Ovary (tissue), 9 donors: ENCODE measurements around the gene NUP93. TPM values are rescaled to one million over a fixed set of nuclear protein-coding genes. Genes with fewer than 3 reads are reported as not detected.

Source experiments
- DNase-seq, 5 donors: peaks; one replicate each; pipeline ENCODE4 v3.0.0-alpha.2; 2019 to 2020
- H3K27ac ChIP-seq, 2 donors: fragments of 200-600 bp; one replicate each; pipeline versions ENCODE4 v1.5.1 to v1.8.0; 2019 to 2022
- H3K27me3 ChIP-seq: fragments of 200-600 bp; one replicate; pipeline ENCODE4 v1.8.0; 2022
- H3K36me3 ChIP-seq: fragments of 200-600 bp; sonication (generic); one replicate; pipeline ENCODE4 v1.5.1; 2019
- H3K4me1 ChIP-seq: one replicate; pipeline ENCODE4 v1.8.1; 2013; ENCODE audit warnings: mild to moderate bottlenecking, moderate library complexity; ENCODE audit not compliant: insufficient read depth
- H3K4me3 ChIP-seq: fragments of 200-600 bp; sonication (generic); one replicate; pipeline ENCODE4 v1.5.1; 2017
- H3K9me3 ChIP-seq, 2 donors: fragments of 200-600 bp in 1 of 2; sonication (generic) in 1 of 2; one replicate each; pipeline versions ENCODE4 v1.5.1 to v1.8.1; 2013 to 2019; ENCODE audit warnings: mild to moderate bottlenecking in 1 of 2, moderate library complexity in 1 of 2
- EP300 ChIP-seq: sonication (generic); formaldehyde crosslinking; IDR thresholded peaks from one replicate; pipeline ENCODE4 v1.6.1; 2017; ENCODE audit warnings: antibody characterized with exemption
- POLR2A ChIP-seq: fragments of 450-650 bp; IDR thresholded peaks from one replicate; pipeline ENCODE4 v1.6.1; 2017; ENCODE audit warnings: antibody characterized with exemption, mild to moderate bottlenecking, moderate library complexity
- WGBS, 3 donors: extraction: QIAGEN DNeasy Blood & Tissue Kit in 1 of 3; methylation state at CpG; one replicate each; pipeline versions ENCODE4 v1.1.5 to v1.1.7; 2013 to 2017; 5-methylcytosine and 5-hydroxymethylcytosine counted together
- intact Hi-C, 4 donors: fragments of 100-400 bp; cut with DNase I; formaldehyde crosslinking; loops; one replicate each; pipeline versions ENCODE4 v1.11.0 to v1.15.1; 2022 to 2023
- polyA plus RNA-seq, 2 donors: library from polyadenylated mRNA; stranded (reverse); fragments of 200-250 nt in 1 of 2; fragments of 350-450 nt in 1 of 2; fragmentation: Illumina TruSeq in 1 of 2; extraction: RNeasy Lipid Tissue Mini Kit (QIAGEN cat#74804) in 1 of 2; gene quantifications; one replicate each; pipeline ENCODE4 v1.2.3, GENCODE V29; 2013 to 2014
- total RNA-seq, 7 donors: library from RNA; depleted of rRNA in 2 of 7; stranded (reverse); fragments of >200 nt in 2 of 7; fragmentation: NEBNext Ultra II Directional in 3 of 7; extraction: Animal tissue kit (Norgen Biotek cat#: 25700) in 3 of 7; gene quantifications; one replicate each; pipeline versions ENCODE4 v1.1.0 to v1.2.4, GENCODE V29; 2016 to 2023
- TF ChIP-seq, protein P1 (sequence below), 3 donors: fragments of 450-650 bp in 2 of 3; fragments of 200-600 bp in 1 of 3; IDR thresholded peaks; one replicate each; pipeline versions ENCODE4 v1.5.1 to v1.8.0; 2016 to 2022; ENCODE audit warnings: antibody characterized with exemption in 3 of 3, mild to moderate bottlenecking in 1 of 3
- donor health status: DM: no; HTN: no; CAD: no; lungs with moderate emphysema.
- donor health status: DM: no; HTN: no; CAD: no.
- donor health status: Bipolar disorder and iron deficiency.
- donor health status: DM: yes; HTN: yes; CAD: no.
- donor health status: DM: no; HTN: no; CAD: no.
- donor health status: DM: yes; HTN: yes; CAD: no.

The NUP93 gene
- total and polyA plus RNA-seq, 9 donors: 24.1 to 53.9 (median 42.7) TPM

GRCh38 chr16:56833243-56833970, 103.5 kb downstream of the NUP93 start:
- Histone ChIP-seq H3K36me3 (no peaks in the 10 kb centered on the region), H3K27me3 (no peaks in the 10 kb centered on the region), H3K27ac (no peak overlapping the region), H3K4me3 (no peak overlapping the region), H3K9me3 (no peaks in the 10 kb centered on the region), H3K4me1 (no peaks in the 10 kb centered on the region)
- no peak for TF ChIP-seq EP300
- TF ChIP-seq POLR2A: no peak
- TF ChIP-seq, protein P1, sequence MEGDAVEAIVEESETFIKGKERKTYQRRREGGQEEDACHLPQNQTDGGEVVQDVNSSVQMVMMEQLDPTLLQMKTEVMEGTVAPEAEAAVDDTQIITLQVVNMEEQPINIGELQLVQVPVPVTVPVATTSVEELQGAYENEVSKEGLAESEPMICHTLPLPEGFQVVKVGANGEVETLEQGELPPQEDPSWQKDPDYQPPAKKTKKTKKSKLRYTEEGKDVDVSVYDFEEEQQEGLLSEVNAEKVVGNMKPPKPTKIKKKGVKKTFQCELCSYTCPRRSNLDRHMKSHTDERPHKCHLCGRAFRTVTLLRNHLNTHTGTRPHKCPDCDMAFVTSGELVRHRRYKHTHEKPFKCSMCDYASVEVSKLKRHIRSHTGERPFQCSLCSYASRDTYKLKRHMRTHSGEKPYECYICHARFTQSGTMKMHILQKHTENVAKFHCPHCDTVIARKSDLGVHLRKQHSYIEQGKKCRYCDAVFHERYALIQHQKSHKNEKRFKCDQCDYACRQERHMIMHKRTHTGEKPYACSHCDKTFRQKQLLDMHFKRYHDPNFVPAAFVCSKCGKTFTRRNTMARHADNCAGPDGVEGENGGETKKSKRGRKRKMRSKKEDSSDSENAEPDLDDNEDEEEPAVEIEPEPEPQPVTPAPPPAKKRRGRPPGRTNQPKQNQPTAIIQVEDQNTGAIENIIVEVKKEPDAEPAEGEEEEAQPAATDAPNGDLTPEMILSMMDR (IDR thresholded peaks at IDR 0.05): no peak
- WGBS, 3 donors: 94 to 96% (median 95%) methylated on average over 9 of the region's 9 CpGs
- intact Hi-C loops: no loop called here
- no peak for DNase-seq

DNA sequence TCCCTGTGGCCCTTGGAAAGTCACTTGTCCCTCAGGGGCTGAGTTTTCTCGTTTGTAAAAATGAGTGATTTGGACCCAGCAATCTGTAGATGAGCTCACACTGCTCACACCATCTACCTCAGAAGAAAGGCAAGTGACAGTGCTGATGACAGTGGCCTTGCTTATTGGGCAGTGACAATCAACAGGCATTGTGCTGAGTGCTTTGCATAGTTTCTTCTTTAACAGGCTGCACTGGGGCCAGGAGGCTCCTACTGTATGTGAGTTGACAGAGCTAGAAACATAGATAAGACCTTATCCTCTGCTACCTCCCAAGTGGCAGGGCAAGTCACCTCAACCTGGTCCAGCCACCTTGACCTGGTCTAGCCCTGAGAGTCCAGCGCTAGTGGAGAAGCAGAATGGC, 105.4 kb downstream of the NUP93 start:
- H3K9me3 ChIP-seq: no peaks in the 10 kb centered on the region
- intact Hi-C loops: no loop called here
- no peak for DNase-seq
- 81 to 88% (median 87%) methylated on average over 2 of the region's 2 CpGs for WGBS, 3 donors
- no peaks in the 10 kb centered on the region for H3K4me1 ChIP-seq
- TF ChIP-seq, protein P1 (IDR thresholded peaks at IDR 0.05): no peak
- TF ChIP-seq POLR2A (no peak), EP300 (no peak)
- H3K36me3 ChIP-seq: no peaks in the 10 kb centered on the region
- no peaks in the 10 kb centered on the region for H3K27me3 ChIP-seq
- H3K27ac ChIP-seq: no peak overlapping the region
- no peak overlapping the region for H3K4me3 ChIP-seq

- Histone ChIP-seq H3K4me3 (no peak overlapping the region), H3K9me3 (no peaks in the 10 kb centered on the region), H3K27ac (no peak overlapping the region), H3K36me3 (no peaks in the 10 kb centered on the region), H3K4me1 (no peaks in the 10 kb centered on the region), H3K27me3 (no peaks in the 10 kb centered on the region)
- WGBS, 3 donors: 55 to 65% (median 61%) methylated on average over 5 of the region's 5 CpGs
- intact Hi-C loops: no loop called here
- TF ChIP-seq POLR2A: no peak
- no peak for TF ChIP-seq EP300
- TF ChIP-seq, protein P1 (IDR thresholded peaks at IDR 0.05): no peak
- no peak for DNase-seq
These were observed 106.7 kb downstream of the NUP93 start for GRCh38 chr16:56836410-56837230.

- TF ChIP-seq POLR2A (no peak), EP300 (no peak)
- TF ChIP-seq, protein P1 (IDR thresholded peaks at IDR 0.05): no peak
- Histone ChIP-seq H3K27me3 (no peaks in the 10 kb centered on the region), H3K4me1 (no peaks in the 10 kb centered on the region), H3K9me3 (no peaks in the 10 kb centered on the region), H3K4me3 (no peak overlapping the region), H3K27ac (no peak overlapping the region), H3K36me3 (no peaks in the 10 kb centered on the region)
- intact Hi-C loops: no loop called here
- DNase-seq: no peak
- WGBS, 3 donors: 89 to 90% (median 90%) methylated on average over 9 of the region's 9 CpGs
These were observed 108.9 kb downstream of the NUP93 start for GRCh38 chr16:56838622-56839337.
